IMR-90 (cell line): ENCODE measurements around the gene ADGRA1. TPM values are rescaled to one million over a fixed set of nuclear protein-coding genes. Genes with fewer than 3 reads are reported as not detected.

ENCODE experiments used
- ATAC-seq: fragments of 200-7000 bp; cut with Tn5 transposase; 2 replicates; pipeline ENCODE4 v1.9.1; 2020; ENCODE audit warnings: low read depth, mild to moderate bottlenecking, moderate library complexity
- BruUV-seq: library from RNA; stranded (reverse); fragments of 400-500 nt; replicated peaks from 2 replicates; lab custom pipeline; 2021; lab: Mats Ljungman, UMichigan
- CTCF ChIA-PET: fragments of 300-600 bp; formaldehyde crosslinking; extraction: SDS; loops from one replicate; lab custom pipeline; 2021; ENCODE audit warnings: antibody characterized with exemption; lab: Yijun Ruan, JAX
- POLR2A ChIA-PET: fragments of 300-600 bp; sonication (Branson Sonifier 250); formaldehyde crosslinking; loops from one replicate; lab custom pipeline; 2022; ENCODE audit warnings: antibody characterized with exemption; ENCODE audit not compliant: unreplicated experiment; lab: Charles Lee
- DNase-seq: peaks from one replicate; pipeline ENCODE4 v3.0.0; 2013
- H2AFZ ChIP-seq: replicated peaks from 2 replicates; pipeline ENCODE3; 2013; ENCODE audit warnings: low read length, mild to moderate bottlenecking; ENCODE audit not compliant: poor library complexity
- H2AK5ac ChIP-seq: 2 replicates; pipeline ENCODE4 v1.6.1; 2013; ENCODE audit warnings: low read depth, low read length, inconsistent platforms
- H2AK9ac ChIP-seq: replicated peaks from 2 replicates; pipeline ENCODE3; 2013; ENCODE audit warnings: mild to moderate bottlenecking, low read depth, low read length, moderate library complexity; ENCODE audit not compliant: poor library complexity
- H2BK120ac ChIP-seq: 2 replicates; pipeline ENCODE4 v1.6.1; 2013; ENCODE audit warnings: low read depth, low read length, inconsistent platforms
- H2BK15ac ChIP-seq: 3 replicates; pipeline ENCODE4 v1.6.1; 2013; ENCODE audit warnings: low read depth, low read length, inconsistent platforms
- H2BK20ac ChIP-seq: 2 replicates; pipeline ENCODE4 v1.6.1; 2013; ENCODE audit warnings: low read depth, mild to moderate bottlenecking, inconsistent platforms, low read length, moderate library complexity
- H2BK5ac ChIP-seq: 2 replicates; pipeline ENCODE4 v1.6.1; 2013; ENCODE audit warnings: mild to moderate bottlenecking, low read depth, low read length, inconsistent platforms; ENCODE audit not compliant: poor library complexity, severe bottlenecking
- H3K14ac ChIP-seq: replicated peaks from 2 replicates; pipeline ENCODE4 v1.6.1; 2013; ENCODE audit warnings: low read depth, low read length, inconsistent platforms
- H3K18ac ChIP-seq: 2 replicates; pipeline ENCODE4 v1.6.1; 2013; ENCODE audit warnings: low read depth, low read length, control low read depth
- H3K23ac ChIP-seq: 2 replicates; pipeline ENCODE4 v1.6.1; 2013; ENCODE audit warnings: low read depth, low read length, inconsistent platforms
- H3K27ac ChIP-seq: 2 replicates; pipeline ENCODE4 v1.5.1; 2013; ENCODE audit warnings: mild to moderate bottlenecking, control low read depth, low read length; ENCODE audit not compliant: insufficient read depth
- H3K27me3 ChIP-seq: 2 replicates; pipeline ENCODE4 v1.6.1; 2013; ENCODE audit warnings: low read length; ENCODE audit not compliant: control insufficient read depth, insufficient read depth
- H3K36me3 ChIP-seq: 2 replicates; pipeline ENCODE4 v1.6.1; 2013; ENCODE audit warnings: low read length, mixed read lengths; ENCODE audit not compliant: control insufficient read depth, insufficient read depth
- H3K4ac ChIP-seq: 2 replicates; pipeline ENCODE4 v1.6.1; 2013; ENCODE audit warnings: low read depth, low read length, inconsistent platforms
- H3K4me1 ChIP-seq: 2 replicates; pipeline ENCODE4 v1.6.1; 2013; ENCODE audit warnings: low read length, mixed read lengths; ENCODE audit not compliant: control insufficient read depth, insufficient read depth
- H3K4me2 ChIP-seq: 2 replicates; pipeline ENCODE4 v1.6.1; 2013; ENCODE audit warnings: low read depth, mild to moderate bottlenecking, control low read depth, low read length, moderate library complexity
- H3K4me3 ChIP-seq: 2 replicates; pipeline ENCODE4 v1.5.1; 2013; ENCODE audit warnings: low read depth, mild to moderate bottlenecking, control low read depth, low read length, moderate library complexity; ENCODE audit not compliant: insufficient read depth
- H3K56ac ChIP-seq: 2 replicates; pipeline ENCODE4 v1.6.1; 2013; ENCODE audit warnings: low read length, inconsistent platforms; ENCODE audit not compliant: insufficient read depth; ENCODE audit errors: extremely low read depth
- H3K79me1 ChIP-seq, 2 experiments: 2 replicates each; pipeline ENCODE4 v1.6.1; 2013; ENCODE audit warnings: low read length in 2 of 2, inconsistent platforms in 1 of 2, low read depth in 1 of 2
- H3K9ac ChIP-seq: 2 replicates; pipeline ENCODE4 v1.6.1; 2013; ENCODE audit warnings: low read depth, low read length, control low read depth
- H3K9me1 ChIP-seq: 2 replicates; pipeline ENCODE4 v1.6.1; 2013; ENCODE audit warnings: low read length, inconsistent platforms; ENCODE audit not compliant: insufficient read depth
- H3K9me3 ChIP-seq: 2 replicates; pipeline ENCODE4 v1.6.1; 2013; ENCODE audit warnings: low read length; ENCODE audit not compliant: control insufficient read depth, insufficient read depth
- H4K20me1 ChIP-seq: 2 replicates; pipeline ENCODE4 v1.6.1; 2013; ENCODE audit warnings: low read length, inconsistent platforms; ENCODE audit not compliant: insufficient read depth
- H4K5ac ChIP-seq: 2 replicates; pipeline ENCODE4 v1.6.1; 2013; ENCODE audit warnings: mild to moderate bottlenecking, low read depth, low read length, control low read depth
- H4K8ac ChIP-seq, 2 experiments: 2 replicates each; pipeline ENCODE4 v1.6.1; 2013; ENCODE audit warnings: low read depth in 2 of 2, low read length in 2 of 2, control low read depth in 1 of 2, inconsistent platforms in 1 of 2
- H4K91ac ChIP-seq: 2 replicates; pipeline ENCODE4 v1.6.1; 2013; ENCODE audit warnings: low read depth, low read length, inconsistent platforms; ENCODE audit not compliant: insufficient read depth
- CHD1 ChIP-seq: IDR thresholded peaks from 2 replicates; pipeline ENCODE4 v1.6.1; 2012; ENCODE audit warnings: low read depth, low read length, improper control_type of control experiment
- CTCF ChIP-seq: conservative IDR thresholded peaks from 2 replicates; pipeline ENCODE4 v1.5.1; 2012; ENCODE audit warnings: mild to moderate bottlenecking, low read depth, low read length, improper control_type of control experiment
- ELK1 ChIP-seq: fragments of 150-350 bp; IDR thresholded peaks from 2 replicates; pipeline ENCODE4 v1.6.1; 2016; ENCODE audit warnings: low read depth, mild to moderate bottlenecking, low read length, moderate library complexity, borderline replicate concordance
- FOS ChIP-seq: fragments of 150-350 bp; IDR thresholded peaks from 2 replicates; pipeline ENCODE4 v1.6.1; 2016; ENCODE audit warnings: low read depth, low read length
- MAFK ChIP-seq: IDR thresholded peaks from 2 replicates; pipeline ENCODE4 v1.6.1; 2012; ENCODE audit warnings: low read depth, low read length, improper control_type of control experiment
- MAZ ChIP-seq: IDR thresholded peaks from 2 replicates; pipeline ENCODE4 v1.6.1; 2012; ENCODE audit warnings: low read depth, mild to moderate bottlenecking, low read length, improper control_type of control experiment, moderate library complexity, borderline replicate concordance
- MXI1 ChIP-seq: IDR thresholded peaks from 2 replicates; pipeline ENCODE4 v1.6.1; 2012; ENCODE audit warnings: low read depth, mild to moderate bottlenecking, low read length, moderate library complexity, borderline replicate concordance
- NFE2L2 ChIP-seq: fragments of 150-350 bp; IDR thresholded peaks from 2 replicates; pipeline ENCODE4 v1.6.1; 2016; ENCODE audit warnings: low read depth, mild to moderate bottlenecking, low read length
- POLR2A ChIP-seq: IDR thresholded peaks from 2 replicates; pipeline ENCODE4 v1.6.1; 2012; ENCODE audit warnings: mild to moderate bottlenecking, low read depth, low read length
- RAD21 ChIP-seq: IDR thresholded peaks from 2 replicates; pipeline ENCODE4 v1.6.1; 2012; ENCODE audit warnings: low read length, improper control_type of control experiment
- RCOR1 ChIP-seq: IDR thresholded peaks from 2 replicates; pipeline ENCODE4 v1.6.1; 2012; ENCODE audit warnings: mild to moderate bottlenecking, low read length, improper control_type of control experiment; ENCODE audit not compliant: insufficient replicate concordance
- RFX5 ChIP-seq: IDR thresholded peaks from 2 replicates; pipeline ENCODE4 v1.8.0; 2012; ENCODE audit warnings: low read depth, mild to moderate bottlenecking, low read length, moderate library complexity
- SMC3 ChIP-seq: fragments of 150-350 bp; IDR thresholded peaks from 2 replicates; pipeline ENCODE4 v1.6.1; 2016; ENCODE audit warnings: low read depth, mild to moderate bottlenecking, antibody characterized with exemption, low read length, moderate library complexity
- USF2 ChIP-seq: fragments of 150-350 bp; IDR thresholded peaks from 2 replicates; pipeline ENCODE4 v1.6.1; 2017; ENCODE audit warnings: mild to moderate bottlenecking, antibody characterized with exemption, low read length, low read depth
- WGBS, 2 experiments: methylation state at CpG; one replicate each; pipeline versions ENCODE4 v1.1.5 to v1.1.7; 2013; ENCODE audit warnings: missing lambda C conversion rate in 2 of 2; ENCODE audit not compliant: insufficient read length in 1 of 2; ENCODE audit errors: extremely low coverage in 2 of 2; 5-methylcytosine and 5-hydroxymethylcytosine counted together
- dilution Hi-C: fragments of 300-500 bp; cut with HindIII; formaldehyde crosslinking; loops from one replicate; pipeline ENCODE4 v1.14.3; 2018; ENCODE audit warnings: low sequenced_read_pairs; ENCODE audit not compliant: unreplicated experiment
- in situ Hi-C: fragments of 300-500 bp; cut with MboI; formaldehyde crosslinking; loops from 3 replicates; pipeline ENCODE4 v1.14.3; 2019; ENCODE audit warnings: low sequenced_read_pairs, inconsistent platforms, mixed read lengths
- intact Hi-C: fragments of 100-400 bp; cut with micrococcal nuclease; formaldehyde crosslinking; loops from 2 replicates; pipeline ENCODE4 v1.10.0; 2022
- polyA plus RNA-seq, 3 experiments: library from polyadenylated mRNA; depleted of rRNA; stranded (reverse); fragments of >200 nt; gene quantifications; 2 replicates each; pipeline ENCODE4 v1.2.3, GENCODE V29; 2012; ENCODE audit warnings: low replicate concordance in 1 of 3
- total RNA-seq: library from RNA; depleted of rRNA; stranded (reverse); fragments of >200 nt; gene quantifications from 2 replicates; pipeline ENCODE4 v1.2.3, GENCODE V29; 2012

ADGRA1 gene
- total and polyA plus RNA-seq, 2 of the 4 experiments (the other 2 are of a cell fraction) = not detected

- intact Hi-C loops (no loop called here), in situ Hi-C loops (no loop called here), dilution Hi-C loops (no loop called here)
- H4K5ac ChIP-seq = no peak overlapping the region
- WGBS, 2 experiments = 58% methylated on average over 11 of the region's 40 CpGs; no CpG with 5 or more reads in 1 of the 2 experiments
- ChIA-PET POLR2A (no interaction called here), CTCF (no interaction called here)
- H4K91ac ChIP-seq = no peak overlapping the region
- no TSS peak for BruUV-seq
- H3K79me1 ChIP-seq = no peaks in the 10 kb centered on the region
- no peak overlapping the region for H3K56ac ChIP-seq
- no peak for ATAC-seq
- no peaks in the 10 kb centered on the region for H3K36me3 ChIP-seq
- no peak overlapping the region for H3K4ac ChIP-seq
- TF ChIP-seq MAFK = no peak
- no peak for TF ChIP-seq RAD21
- TF ChIP-seq CTCF = no peak
- TF ChIP-seq POLR2A = no peak
- TF ChIP-seq RFX5 = no peak
- no peak for TF ChIP-seq ELK1
- no peak for TF ChIP-seq MAZ
- no peak for TF ChIP-seq SMC3
- TF ChIP-seq USF2 = no peak
- no peak for TF ChIP-seq MXI1
- no peak for TF ChIP-seq RCOR1
- TF ChIP-seq CHD1 = no peak
- no peak for TF ChIP-seq FOS
- no peak for TF ChIP-seq NFE2L2
- no peak overlapping the region for H3K27ac ChIP-seq
- no peak overlapping the region for H3K9ac ChIP-seq
- H2AK5ac ChIP-seq = no peak overlapping the region
- no peak overlapping the region for H2BK20ac ChIP-seq
- H2AK9ac ChIP-seq = no peak overlapping the region
- no peak overlapping the region for H2BK120ac ChIP-seq
- H3K9me1 ChIP-seq = no peaks in the 10 kb centered on the region
- H2AFZ ChIP-seq = no peak overlapping the region
- H3K27me3 ChIP-seq = peaks cover 17% of the 10 kb centered on the region; the same call in 1 of the 2 replicates
- DNase-seq = no peak
- H3K18ac ChIP-seq = no peak overlapping the region
- H3K23ac ChIP-seq = no peak overlapping the region
- no peak overlapping the region for H3K4me2 ChIP-seq
- H2BK5ac ChIP-seq = no peak overlapping the region
- peaks cover 16% of the 10 kb centered on the region for H3K9me3 ChIP-seq
- H3K4me1 ChIP-seq = no peaks in the 10 kb centered on the region
- no peak overlapping the region for H2BK15ac ChIP-seq
- H4K20me1 ChIP-seq = no peaks in the 10 kb centered on the region
- H4K8ac ChIP-seq = no peak overlapping the region
- no peak overlapping the region for H3K14ac ChIP-seq
- H3K4me3 ChIP-seq = no peak overlapping the region
Measured at GRCh38 chr10:133104068-133104962, 16.6 kb downstream of the ADGRA1 start.
